ENCODE measurements around the gene TASOR.

DNA sequence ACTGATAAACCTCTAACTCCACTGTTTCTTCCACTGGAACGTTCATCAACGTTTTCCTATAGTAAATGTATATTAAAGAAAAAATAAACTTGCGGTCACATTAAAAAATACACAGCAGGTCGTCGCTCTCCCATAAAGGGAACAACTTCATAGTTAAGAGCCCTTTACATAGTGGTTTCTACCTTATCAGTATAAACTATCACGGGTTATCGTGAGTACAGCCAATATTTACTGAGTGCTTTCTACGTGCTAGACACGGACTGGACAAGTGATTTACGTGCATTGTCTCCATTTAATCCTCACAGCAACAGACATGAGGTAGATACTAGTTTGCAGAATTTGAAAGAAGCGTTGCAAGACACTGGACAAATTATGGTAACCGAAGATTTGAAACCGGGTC lies 964 bp upstream of the TASOR start:
- TF ChIP-seq, protein P1, sequence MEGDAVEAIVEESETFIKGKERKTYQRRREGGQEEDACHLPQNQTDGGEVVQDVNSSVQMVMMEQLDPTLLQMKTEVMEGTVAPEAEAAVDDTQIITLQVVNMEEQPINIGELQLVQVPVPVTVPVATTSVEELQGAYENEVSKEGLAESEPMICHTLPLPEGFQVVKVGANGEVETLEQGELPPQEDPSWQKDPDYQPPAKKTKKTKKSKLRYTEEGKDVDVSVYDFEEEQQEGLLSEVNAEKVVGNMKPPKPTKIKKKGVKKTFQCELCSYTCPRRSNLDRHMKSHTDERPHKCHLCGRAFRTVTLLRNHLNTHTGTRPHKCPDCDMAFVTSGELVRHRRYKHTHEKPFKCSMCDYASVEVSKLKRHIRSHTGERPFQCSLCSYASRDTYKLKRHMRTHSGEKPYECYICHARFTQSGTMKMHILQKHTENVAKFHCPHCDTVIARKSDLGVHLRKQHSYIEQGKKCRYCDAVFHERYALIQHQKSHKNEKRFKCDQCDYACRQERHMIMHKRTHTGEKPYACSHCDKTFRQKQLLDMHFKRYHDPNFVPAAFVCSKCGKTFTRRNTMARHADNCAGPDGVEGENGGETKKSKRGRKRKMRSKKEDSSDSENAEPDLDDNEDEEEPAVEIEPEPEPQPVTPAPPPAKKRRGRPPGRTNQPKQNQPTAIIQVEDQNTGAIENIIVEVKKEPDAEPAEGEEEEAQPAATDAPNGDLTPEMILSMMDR (IDR thresholded peaks at IDR 0.05; ENCODE audit: poor library complexity): no peak
- TF ChIP-seq EZH2 (IDR thresholded peaks at IDR 0.05; ENCODE audit: borderline replicate concordance): no peak

Measured in hepatocyte (in vitro differentiated cells).